GM12878 (cell line): ENCODE data around the gene CALD1. TPM values are rescaled to one million over a fixed set of nuclear protein-coding genes. Genes with fewer than 3 reads are reported as not detected.

Source experiments
- ATAC-seq: fragments of 200-7000 bp; cut with Tn5 transposase; 3 replicates; pipeline ENCODE4 v1.9.1; 2020; ENCODE audit warnings: mild to moderate bottlenecking, moderate library complexity
- BruUV-seq: library from RNA; stranded (reverse); fragments of 400-500 nt; replicated peaks from 2 replicates; lab custom pipeline; 2021; lab: Mats Ljungman, UMichigan
- CTCF ChIA-PET: fragments of 300-600 bp; sonication (Branson Sonifier 250); formaldehyde crosslinking; extraction: SDS; loops from one replicate; lab custom pipeline; 2021; ENCODE audit warnings: inconsistent platforms; lab: Yijun Ruan, JAX
- POLR2A ChIA-PET: fragments of 350-600 bp; formaldehyde crosslinking; extraction: SDS; loops from one replicate; lab custom pipeline; 2021; ENCODE audit warnings: inconsistent platforms; lab: Charles Lee
- RAD21 ChIA-PET: fragments of 300-600 bp; sonication (Branson Sonifier 250); formaldehyde crosslinking; loops from one replicate; lab custom pipeline; 2023; ENCODE audit warnings: antibody characterized with exemption; ENCODE audit not compliant: unreplicated experiment; lab: Charles Lee
- SMC1A ChIA-PET: fragments of 300-600 bp; sonication (Branson Sonifier 250); formaldehyde crosslinking; loops from one replicate; lab custom pipeline; 2023; ENCODE audit not compliant: unreplicated experiment, uncharacterized antibody; lab: Charles Lee
- DNase-seq: peaks from one replicate; pipeline ENCODE4 v3.0.0-alpha.2; 2011; ENCODE audit warnings: low read depth, low spot score
- FAIRE-seq: peaks from 3 replicates; lab custom pipeline; 2011; peaks lifted over from hg19 to GRCh38; lab: Jason Lieb, UNC
- H2AFZ ChIP-seq: 2 replicates; pipeline ENCODE4 v1.6.0; 2011; ENCODE audit warnings: low read depth, low read length, control low read depth; ENCODE audit not compliant: control insufficient read depth
- H3K27ac ChIP-seq: 2 replicates; pipeline ENCODE4 v1.5.1; 2011; ENCODE audit warnings: control low read depth; ENCODE audit not compliant: control insufficient read depth, insufficient read depth
- H3K27me3 ChIP-seq, 2 experiments: replicated peaks in 1 of 2; 2 replicates each; pipeline versions ENCODE4 v1.6.0 to v1.6.1; 2011; ENCODE audit warnings: low read length in 1 of 2; ENCODE audit not compliant: control insufficient read depth in 2 of 2, insufficient read depth in 2 of 2
- H3K36me3 ChIP-seq, 2 experiments: 2 replicates each; pipeline ENCODE4 v1.5.1; 2011; ENCODE audit warnings: low read length in 1 of 2; ENCODE audit not compliant: control insufficient read depth in 2 of 2, insufficient read depth in 2 of 2
- H3K4me1 ChIP-seq: 2 replicates; pipeline ENCODE4 v1.6.1; 2011; ENCODE audit warnings: mild to moderate bottlenecking, low read length, moderate library complexity, mixed read lengths; ENCODE audit not compliant: control insufficient read depth, insufficient read depth
- H3K4me2 ChIP-seq: 2 replicates; pipeline ENCODE4 v1.6.0; 2011; ENCODE audit warnings: control low read depth; ENCODE audit not compliant: control insufficient read depth, insufficient read depth
- H3K4me3 ChIP-seq: fragments of 200-600 bp; sonication (generic); 2 replicates; pipeline ENCODE4 v1.5.1; 2016
- H3K79me2 ChIP-seq: 2 replicates; pipeline ENCODE4 v1.6.0; 2011; ENCODE audit warnings: low read length; ENCODE audit not compliant: control insufficient read depth, insufficient read depth
- H3K9ac ChIP-seq: 2 replicates; pipeline ENCODE4 v1.8.0; 2011; ENCODE audit warnings: low read length, control low read depth, mixed read lengths; ENCODE audit not compliant: control insufficient read depth, insufficient read depth
- H3K9me3 ChIP-seq: replicated peaks from 3 replicates; pipeline ENCODE4 v1.5.1; 2011; ENCODE audit warnings: mild to moderate bottlenecking, low read length; ENCODE audit not compliant: control insufficient read depth, insufficient read depth
- H4K20me1 ChIP-seq: 2 replicates; pipeline ENCODE4 v1.6.0; 2011; ENCODE audit not compliant: control insufficient read depth, insufficient read depth
- CHD2 ChIP-seq: IDR thresholded peaks from 2 replicates; pipeline ENCODE4 v1.6.1; 2011; ENCODE audit warnings: low read depth, low read length, improper control_type of control experiment, borderline replicate concordance
- EED ChIP-seq: sonication (generic); IDR thresholded peaks from 2 replicates; pipeline ENCODE4 v1.6.1; 2016; ENCODE audit warnings: antibody characterized with exemption, low read depth
- FOXM1 ChIP-seq: IDR thresholded peaks from 2 replicates; pipeline ENCODE4 v1.6.1; 2012; ENCODE audit warnings: low read depth, mild to moderate bottlenecking, inconsistent platforms, low read length, moderate library complexity
- KLF5 ChIP-seq: fragments of 450-650 bp; IDR thresholded peaks from 2 replicates; pipeline ENCODE4 v1.6.1; 2014; ENCODE audit warnings: mild to moderate bottlenecking; ENCODE audit not compliant: partially characterized antibody
- LARP7 ChIP-seq: fragments of 450-650 bp; IDR thresholded peaks from 2 replicates; pipeline ENCODE4 v1.6.1; 2017; ENCODE audit warnings: mild to moderate bottlenecking
- NBN ChIP-seq: fragments of 450-650 bp; IDR thresholded peaks from 2 replicates; pipeline ENCODE4 v1.6.1; 2016
- PKNOX1 ChIP-seq: fragments of 450-650 bp; IDR thresholded peaks from 2 replicates; pipeline ENCODE4 v1.6.1; 2016; ENCODE audit warnings: mild to moderate bottlenecking
- SIN3A ChIP-seq: IDR thresholded peaks from 2 replicates; pipeline ENCODE4 v1.6.1; 2012; ENCODE audit warnings: low read depth, low read length, improper control_type of control experiment
- TCF12 ChIP-seq: IDR thresholded peaks from 2 replicates; pipeline ENCODE4 v1.6.1; 2011; ENCODE audit warnings: low read depth, mild to moderate bottlenecking, low read length
- in situ Hi-C: fragments of 300-500 bp; cut with MboI; formaldehyde crosslinking; loops from 9 replicates; pipeline ENCODE4 v1.14.3; 2018; ENCODE audit warnings: mixed read lengths
- intact Hi-C: fragments of 100-400 bp; cut with micrococcal nuclease; formaldehyde crosslinking; loops from one replicate; pipeline ENCODE4 v1.14.2; 2022; ENCODE audit not compliant: unreplicated experiment
- polyA plus RNA-seq, 11 experiments: library from polyadenylated mRNA; depleted of rRNA in 4 of 11; unstranded in 6 of 11; stranded (reverse) in 5 of 11; fragments of >200 nt; fragmentation: Nextera tagmentation in 4 of 11; fragmentation: Illumina TruSeq in 1 of 11; extraction: Ambion mirVana in 4 of 11; extraction: Trizol in 1 of 11; gene quantifications; 1 replicate in 1 of 11; 2 replicates in 10 of 11; pipeline versions ENCODE4 v1.2.1 to v1.2.3, GENCODE V29; 2011 to 2016; ENCODE audit warnings: inconsistent platforms in 2 of 11, missing spikeins in 2 of 11, low read depth in 1 of 11
- total RNA-seq, 4 experiments: library from RNA; depleted of rRNA in 3 of 4; stranded (reverse); fragments of >200 nt in 3 of 4; fragmentation: Illumina TruSeq in 1 of 4; extraction: Trizol in 1 of 4; gene quantifications; 2 replicates each; pipeline versions ENCODE4 v1.2.1 to v1.2.3, GENCODE V29; 2013 to 2021
- TF ChIP-seq, protein P1 (sequence below): fragments of 450-650 bp; IDR thresholded peaks from 2 replicates; pipeline ENCODE4 v1.6.1; 2018; ENCODE audit warnings: borderline replicate concordance, mild to moderate bottlenecking; ENCODE audit not compliant: partially characterized antibody
- TF ChIP-seq, protein P2 (sequence below): fragments of 450-650 bp; IDR thresholded peaks from 2 replicates; pipeline ENCODE4 v1.6.1; 2018; ENCODE audit warnings: mild to moderate bottlenecking, low read depth, moderate library complexity; ENCODE audit not compliant: partially characterized antibody
- TF ChIP-seq, protein P3 (sequence below): IDR thresholded peaks from 2 replicates; pipeline ENCODE4 v1.6.1; 2012; ENCODE audit warnings: low read depth, low read length, improper control_type of control experiment
- TF ChIP-seq, protein P4 (sequence below), 3 experiments: IDR thresholded peaks in 2 of 3; conservative IDR thresholded peaks in 1 of 3; 2 replicates each; pipeline ENCODE4 v1.5.1; 2011; ENCODE audit warnings: low read depth in 3 of 3, low read length in 3 of 3, mild to moderate bottlenecking in 3 of 3, control low read depth in 2 of 3, moderate library complexity in 2 of 3, inconsistent platforms in 1 of 3, mixed read lengths in 1 of 3; ENCODE audit not compliant: control insufficient read depth in 2 of 3, insufficient read depth in 1 of 3; ENCODE audit errors: extremely low read depth in 1 of 3

The CALD1 gene
- total and polyA plus RNA-seq, 10 of the 15 experiments (the other 5 are each of a cell fraction or from before 2014, with no cell fraction given): 0.03 to 1.3 (median 0.22) TPM

DNA sequence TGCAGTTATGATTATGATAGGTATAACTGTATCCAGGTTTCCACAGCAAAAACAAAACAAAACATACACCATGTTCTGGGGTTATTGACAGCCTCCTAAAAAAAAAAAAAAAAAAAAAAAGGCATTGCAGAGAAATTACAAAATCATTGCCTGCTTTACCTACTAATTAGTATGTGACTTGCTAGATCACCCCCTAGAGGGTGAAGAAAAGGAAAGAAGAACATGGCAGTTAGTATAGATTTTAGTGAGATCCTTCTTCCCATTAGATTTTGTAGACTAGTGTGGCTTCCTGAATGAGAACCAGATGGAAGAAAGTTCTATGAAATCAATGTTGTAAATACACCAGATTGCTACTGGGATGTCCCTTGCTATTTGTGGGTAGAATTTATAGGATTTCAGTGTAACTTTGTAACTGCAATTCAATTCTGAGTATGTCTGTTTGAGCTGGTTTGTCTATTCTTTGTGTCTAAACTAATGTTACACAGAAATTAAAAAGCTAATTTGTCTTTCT, 182.9 kb downstream of the CALD1 start:
- no peak overlapping the region for H3K27ac ChIP-seq
- H3K9me3 ChIP-seq: no peaks in the 10 kb centered on the region
- no peak for FAIRE-seq
- no TSS peak for BruUV-seq
- no peak overlapping the region for H3K9ac ChIP-seq
- ATAC-seq: no peak
- ChIA-PET CTCF (interaction anchor here (0.5 to 1.3 kb wide), 3 partner anchors 25 to 284 kb away, joined by 3 read pairs; no protein-coding TSS in a partner anchor), POLR2A (no interaction called here), RAD21 (interaction anchor here (0.6 to 1.4 kb wide), 4 partner anchors 9 to 207 kb away, joined by 3 read pairs; partner anchors contain the start of gene TMEM140), SMC1A (interaction anchor here (0.8 to 1.3 kb wide), 4 partner anchors 9 to 240 kb away, joined by 3 to 5 read pairs (median 4); no protein-coding TSS in a partner anchor)
- H2AFZ ChIP-seq: no peak overlapping the region
- no peak for DNase-seq
- no peaks in the 10 kb centered on the region for H4K20me1 ChIP-seq
- H3K4me3 ChIP-seq: no peak overlapping the region
- in situ Hi-C loops: no loop called here
- no peaks in the 10 kb centered on the region for H3K4me1 ChIP-seq
- no peaks in the 10 kb centered on the region for H3K36me3 ChIP-seq
- no peak overlapping the region for H3K4me2 ChIP-seq
- H3K79me2 ChIP-seq: no peaks in the 10 kb centered on the region
- H3K27me3 ChIP-seq: no peaks in the 10 kb centered on the region; a peak in 1 of 4 replicates
- intact Hi-C loops: no loop called here
- peak; percentile 29; the same call in 1 of the 2 replicates for TF ChIP-seq PKNOX1
- TF ChIP-seq SIN3A: no peak
- no peak for TF ChIP-seq FOXM1
- TF ChIP-seq, protein P1, sequence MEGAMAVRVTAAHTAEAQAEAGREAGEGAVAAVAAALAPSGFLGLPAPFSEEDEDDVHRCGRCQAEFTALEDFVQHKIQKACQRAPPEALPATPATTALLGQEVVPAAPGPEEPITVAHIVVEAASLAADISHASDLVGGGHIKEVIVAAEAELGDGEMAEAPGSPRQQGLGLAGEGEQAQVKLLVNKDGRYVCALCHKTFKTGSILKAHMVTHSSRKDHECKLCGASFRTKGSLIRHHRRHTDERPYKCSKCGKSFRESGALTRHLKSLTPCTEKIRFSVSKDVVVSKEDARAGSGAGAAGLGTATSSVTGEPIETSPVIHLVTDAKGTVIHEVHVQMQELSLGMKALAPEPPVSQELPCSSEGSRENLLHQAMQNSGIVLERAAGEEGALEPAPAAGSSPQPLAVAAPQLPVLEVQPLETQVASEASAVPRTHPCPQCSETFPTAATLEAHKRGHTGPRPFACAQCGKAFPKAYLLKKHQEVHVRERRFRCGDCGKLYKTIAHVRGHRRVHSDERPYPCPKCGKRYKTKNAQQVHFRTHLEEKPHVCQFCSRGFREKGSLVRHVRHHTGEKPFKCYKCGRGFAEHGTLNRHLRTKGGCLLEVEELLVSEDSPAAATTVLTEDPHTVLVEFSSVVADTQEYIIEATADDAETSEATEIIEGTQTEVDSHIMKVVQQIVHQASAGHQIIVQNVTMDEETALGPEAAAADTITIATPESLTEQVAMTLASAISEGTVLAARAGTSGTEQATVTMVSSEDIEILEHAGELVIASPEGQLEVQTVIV: no peak
- TF ChIP-seq TCF12: no peak
- TF ChIP-seq NBN: no peak
- no peak for TF ChIP-seq CHD2
- TF ChIP-seq KLF5: no peak
- no peak for TF ChIP-seq LARP7
- no peak for TF ChIP-seq EED
- TF ChIP-seq, protein P2, sequence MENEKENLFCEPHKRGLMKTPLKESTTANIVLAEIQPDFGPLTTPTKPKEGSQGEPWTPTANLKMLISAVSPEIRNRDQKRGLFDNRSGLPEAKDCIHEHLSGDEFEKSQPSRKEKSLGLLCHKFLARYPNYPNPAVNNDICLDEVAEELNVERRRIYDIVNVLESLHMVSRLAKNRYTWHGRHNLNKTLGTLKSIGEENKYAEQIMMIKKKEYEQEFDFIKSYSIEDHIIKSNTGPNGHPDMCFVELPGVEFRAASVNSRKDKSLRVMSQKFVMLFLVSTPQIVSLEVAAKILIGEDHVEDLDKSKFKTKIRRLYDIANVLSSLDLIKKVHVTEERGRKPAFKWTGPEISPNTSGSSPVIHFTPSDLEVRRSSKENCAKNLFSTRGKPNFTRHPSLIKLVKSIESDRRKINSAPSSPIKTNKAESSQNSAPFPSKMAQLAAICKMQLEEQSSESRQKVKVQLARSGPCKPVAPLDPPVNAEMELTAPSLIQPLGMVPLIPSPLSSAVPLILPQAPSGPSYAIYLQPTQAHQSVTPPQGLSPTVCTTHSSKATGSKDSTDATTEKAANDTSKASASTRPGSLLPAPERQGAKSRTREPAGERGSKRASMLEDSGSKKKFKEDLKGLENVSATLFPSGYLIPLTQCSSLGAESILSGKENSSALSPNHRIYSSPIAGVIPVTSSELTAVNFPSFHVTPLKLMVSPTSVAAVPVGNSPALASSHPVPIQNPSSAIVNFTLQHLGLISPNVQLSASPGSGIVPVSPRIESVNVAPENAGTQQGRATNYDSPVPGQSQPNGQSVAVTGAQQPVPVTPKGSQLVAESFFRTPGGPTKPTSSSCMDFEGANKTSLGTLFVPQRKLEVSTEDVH: no peak
- TF ChIP-seq, protein P3, sequence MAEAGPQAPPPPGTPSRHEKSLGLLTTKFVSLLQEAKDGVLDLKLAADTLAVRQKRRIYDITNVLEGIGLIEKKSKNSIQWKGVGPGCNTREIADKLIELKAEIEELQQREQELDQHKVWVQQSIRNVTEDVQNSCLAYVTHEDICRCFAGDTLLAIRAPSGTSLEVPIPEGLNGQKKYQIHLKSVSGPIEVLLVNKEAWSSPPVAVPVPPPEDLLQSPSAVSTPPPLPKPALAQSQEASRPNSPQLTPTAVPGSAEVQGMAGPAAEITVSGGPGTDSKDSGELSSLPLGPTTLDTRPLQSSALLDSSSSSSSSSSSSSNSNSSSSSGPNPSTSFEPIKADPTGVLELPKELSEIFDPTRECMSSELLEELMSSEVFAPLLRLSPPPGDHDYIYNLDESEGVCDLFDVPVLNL: no peak
- TF ChIP-seq, protein P4, sequence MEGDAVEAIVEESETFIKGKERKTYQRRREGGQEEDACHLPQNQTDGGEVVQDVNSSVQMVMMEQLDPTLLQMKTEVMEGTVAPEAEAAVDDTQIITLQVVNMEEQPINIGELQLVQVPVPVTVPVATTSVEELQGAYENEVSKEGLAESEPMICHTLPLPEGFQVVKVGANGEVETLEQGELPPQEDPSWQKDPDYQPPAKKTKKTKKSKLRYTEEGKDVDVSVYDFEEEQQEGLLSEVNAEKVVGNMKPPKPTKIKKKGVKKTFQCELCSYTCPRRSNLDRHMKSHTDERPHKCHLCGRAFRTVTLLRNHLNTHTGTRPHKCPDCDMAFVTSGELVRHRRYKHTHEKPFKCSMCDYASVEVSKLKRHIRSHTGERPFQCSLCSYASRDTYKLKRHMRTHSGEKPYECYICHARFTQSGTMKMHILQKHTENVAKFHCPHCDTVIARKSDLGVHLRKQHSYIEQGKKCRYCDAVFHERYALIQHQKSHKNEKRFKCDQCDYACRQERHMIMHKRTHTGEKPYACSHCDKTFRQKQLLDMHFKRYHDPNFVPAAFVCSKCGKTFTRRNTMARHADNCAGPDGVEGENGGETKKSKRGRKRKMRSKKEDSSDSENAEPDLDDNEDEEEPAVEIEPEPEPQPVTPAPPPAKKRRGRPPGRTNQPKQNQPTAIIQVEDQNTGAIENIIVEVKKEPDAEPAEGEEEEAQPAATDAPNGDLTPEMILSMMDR (IDR thresholded peaks at IDR 0.05 in 2 of 3, conservative IDR thresholded peaks at IDR 0.05 in 1 of 3; ENCODE audit: control insufficient read depth in 2 of 3, extremely low read depth in 1 of 3, insufficient read depth in 1 of 3, low read depth in 3 of 3, low read length in 3 of 3): 0 out of 6 replicates have a peak, but pooled peaks of 1 of the 3 experiments have one; percentile 4
